Peyer's patch (tissue), 4 donors: ENCODE measurements around the gene NR2C1.

ENCODE experiments used
- POLR2A ChIP-seq, 2 donors: fragments of 450-650 bp; IDR thresholded peaks; one replicate each; pipeline ENCODE4 v1.5.1; 2017; ENCODE audit warnings: antibody characterized with exemption in 2 of 2, mild to moderate bottlenecking in 2 of 2, moderate library complexity in 2 of 2
- TF ChIP-seq, protein P1 (sequence below), 6 experiments: fragments of 450-650 bp in 4 of 6; fragments of 200-600 bp in 2 of 6; sonication (generic) in 1 of 6; IDR thresholded peaks; one replicate each; pipeline ENCODE4 v1.5.1; 2017 to 2019; ENCODE audit warnings: antibody characterized with exemption in 6 of 6, mild to moderate bottlenecking in 3 of 6, moderate library complexity in 1 of 6

DNA sequence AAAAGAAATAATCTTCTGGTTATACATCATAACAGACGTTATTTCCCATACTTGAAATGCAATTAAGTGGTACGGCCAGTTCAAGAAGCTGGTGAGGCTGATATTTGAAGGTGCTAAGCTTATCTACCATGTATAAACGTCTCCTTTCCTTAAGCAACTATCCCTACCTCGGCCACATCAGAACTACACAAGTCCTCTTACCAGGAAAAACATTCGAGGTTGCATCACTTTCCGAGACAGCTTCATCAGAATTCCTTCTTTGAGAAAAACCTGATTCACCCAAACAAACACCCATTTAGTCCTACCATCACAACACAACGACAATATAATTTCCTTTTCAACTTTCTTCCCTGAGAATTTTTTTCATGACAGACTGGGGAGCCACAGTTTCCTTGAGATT is 33.9 kb upstream of the NR2C1 start:
- TF ChIP-seq, protein P1, sequence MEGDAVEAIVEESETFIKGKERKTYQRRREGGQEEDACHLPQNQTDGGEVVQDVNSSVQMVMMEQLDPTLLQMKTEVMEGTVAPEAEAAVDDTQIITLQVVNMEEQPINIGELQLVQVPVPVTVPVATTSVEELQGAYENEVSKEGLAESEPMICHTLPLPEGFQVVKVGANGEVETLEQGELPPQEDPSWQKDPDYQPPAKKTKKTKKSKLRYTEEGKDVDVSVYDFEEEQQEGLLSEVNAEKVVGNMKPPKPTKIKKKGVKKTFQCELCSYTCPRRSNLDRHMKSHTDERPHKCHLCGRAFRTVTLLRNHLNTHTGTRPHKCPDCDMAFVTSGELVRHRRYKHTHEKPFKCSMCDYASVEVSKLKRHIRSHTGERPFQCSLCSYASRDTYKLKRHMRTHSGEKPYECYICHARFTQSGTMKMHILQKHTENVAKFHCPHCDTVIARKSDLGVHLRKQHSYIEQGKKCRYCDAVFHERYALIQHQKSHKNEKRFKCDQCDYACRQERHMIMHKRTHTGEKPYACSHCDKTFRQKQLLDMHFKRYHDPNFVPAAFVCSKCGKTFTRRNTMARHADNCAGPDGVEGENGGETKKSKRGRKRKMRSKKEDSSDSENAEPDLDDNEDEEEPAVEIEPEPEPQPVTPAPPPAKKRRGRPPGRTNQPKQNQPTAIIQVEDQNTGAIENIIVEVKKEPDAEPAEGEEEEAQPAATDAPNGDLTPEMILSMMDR (IDR thresholded peaks at IDR 0.05), result no peak
- TF ChIP-seq POLR2A (IDR thresholded peaks at IDR 0.05), result no peak
